ENCODE data around the gene ITGB2.

ITGB2 gene

GRCh38 chr21:44954281-44954771, 33.6 kb upstream of the ITGB2 start:
- TF ChIP-seq CTCF (IDR thresholded peaks at IDR 0.05; ENCODE audit: control insufficient read depth, insufficient read depth, low read depth, low read length, missing control alignments) = no peak
- no peak overlapping the region for H3K4me3 ChIP-seq (ENCODE audit: control insufficient read depth, low read depth, low read length)
- DNase-seq (ENCODE audit: low read depth) = no peak

GRCh38 chr21:44953628-44954021, 32.9 kb upstream of the ITGB2 start:
- no peak for DNase-seq (ENCODE audit: low read depth)
- H3K4me3 ChIP-seq (ENCODE audit: control insufficient read depth, low read depth, low read length) = no peak overlapping the region
- no peak for TF ChIP-seq CTCF (IDR thresholded peaks at IDR 0.05; ENCODE audit: control insufficient read depth, insufficient read depth, low read depth, low read length, missing control alignments)

- H3K4me3 ChIP-seq (ENCODE audit: control insufficient read depth, low read depth, low read length) = no peak overlapping the region
- TF ChIP-seq CTCF (IDR thresholded peaks at IDR 0.05; ENCODE audit: control insufficient read depth, insufficient read depth, low read depth, low read length, missing control alignments) = no peak
- DNase-seq (ENCODE audit: low read depth) = no peak
Measured at GRCh38 chr21:44952929-44953627, 32.4 kb upstream of the ITGB2 start.

GRCh38 chr21:44952116-44952928, 31.6 kb upstream of the ITGB2 start:
- no peak for TF ChIP-seq CTCF (IDR thresholded peaks at IDR 0.05; ENCODE audit: control insufficient read depth, insufficient read depth, low read depth, low read length, missing control alignments)
- H3K4me3 ChIP-seq (ENCODE audit: control insufficient read depth, low read depth, low read length) = no peak overlapping the region
- no peak for DNase-seq (ENCODE audit: low read depth)

- H3K4me3 ChIP-seq (ENCODE audit: control insufficient read depth, low read depth, low read length) = no peak overlapping the region
- no peak for DNase-seq (ENCODE audit: low read depth)
- no peak for TF ChIP-seq CTCF (IDR thresholded peaks at IDR 0.05; ENCODE audit: control insufficient read depth, insufficient read depth, low read depth, low read length, missing control alignments)
Measured at GRCh38 chr21:44951186-44951915, 30.7 kb upstream of the ITGB2 start.

GRCh38 chr21:44950351-44950750, 29.7 kb upstream of the ITGB2 start:
- TF ChIP-seq CTCF (IDR thresholded peaks at IDR 0.05; ENCODE audit: control insufficient read depth, insufficient read depth, low read depth, low read length, missing control alignments) = no peak
- no peak overlapping the region for H3K4me3 ChIP-seq (ENCODE audit: control insufficient read depth, low read depth, low read length)
- DNase-seq (ENCODE audit: low read depth) = no peak
